ENCODE data around the gene PGRMC2. TPM values are rescaled to one million over a fixed set of nuclear protein-coding genes. Genes with fewer than 3 reads are reported as not detected.
A peak's percentile ranks its signal among the peaks of the same experiment; 100 is the strongest.

PGRMC2 gene
- total RNA-seq, 1 donor from 2014 or later, result 19.2 TPM

DNA sequence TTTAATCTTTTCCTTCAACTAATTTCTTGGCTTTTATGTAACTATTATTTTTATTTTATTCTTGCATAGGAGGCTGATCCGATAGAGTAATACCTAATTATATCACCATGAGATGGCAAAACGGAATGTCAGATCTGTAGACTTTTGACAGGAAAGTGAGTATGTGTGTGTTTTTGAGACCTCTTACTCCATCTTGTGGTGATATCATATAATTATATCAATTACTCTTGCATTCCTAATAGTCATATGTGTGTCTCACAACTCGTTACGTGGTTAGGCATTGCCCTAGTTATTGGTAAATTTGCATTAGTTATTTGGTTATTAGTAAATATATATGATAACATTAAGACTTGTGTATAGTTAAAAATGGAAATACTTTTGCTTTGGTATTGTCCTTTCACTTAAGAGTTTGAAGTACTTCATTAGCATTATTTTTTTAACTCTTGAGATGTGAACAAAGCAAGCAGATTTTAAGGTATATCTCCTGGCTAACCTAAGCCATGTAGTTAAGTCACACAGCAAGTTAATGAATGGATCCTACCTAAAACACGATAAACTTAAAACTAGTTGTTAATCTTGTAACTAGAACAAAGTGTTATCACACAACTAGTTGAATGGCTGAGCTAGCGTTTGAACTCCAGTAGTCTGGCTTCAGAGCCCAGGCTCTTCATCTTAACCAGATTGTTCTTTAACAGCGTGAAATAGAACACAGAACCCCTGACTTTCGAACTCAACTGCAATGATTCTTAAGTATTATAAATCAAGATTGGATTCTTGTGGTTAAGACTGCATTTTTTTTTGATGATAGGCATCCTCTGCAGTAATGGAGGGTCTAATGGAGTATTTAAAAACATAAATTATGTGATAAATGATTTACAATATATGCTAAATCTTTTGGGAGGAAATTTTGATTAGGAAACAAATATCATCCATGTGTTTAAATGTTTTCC is 67.1 kb downstream of the PGRMC2 start:
- peak; percentile 72 to 80 for DNase-seq (ENCODE audit: low read depth in 2 of 2)

Other genes starting within 250 kb of the PGRMC2 start
- gene LARP1B, start 226.5 kb downstream of the PGRMC2 start, total RNA-seq, result 8.5 and 13.5 TPM in 2 replicates

Measured in lung microvascular endothelial cell (primary cell).